ENCODE results near the gene DDX28. TPM values are rescaled to one million over a fixed set of nuclear protein-coding genes. Genes with fewer than 3 reads are reported as not detected.

The DDX28 gene
- total and polyA plus RNA-seq, 4 donors = 7.6 to 11.6 (median 8.4) TPM

- no peak for DNase-seq (ENCODE audit: low spot score)
- TF ChIP-seq FOXA2 (IDR thresholded peaks at IDR 0.05) (no peak), EGR1 (IDR thresholded peaks at IDR 0.05; ENCODE audit: low read depth in 2 of 2) (no peak), SP1 (IDR thresholded peaks at IDR 0.05) (no peak), FOXA1 (IDR thresholded peaks at IDR 0.05) (no peak), JUND (IDR thresholded peaks at IDR 0.05) (no peak), CTCF (IDR thresholded peaks at IDR 0.05; ENCODE audit: low read depth, low read length, missing input control) (no peak), HNF4G (IDR thresholded peaks at IDR 0.05) (no peak)
- no peak overlapping the region for H3K27ac ChIP-seq (ENCODE audit: low read depth in 1 of 2, low read length in 2 of 2)
- no peak overlapping the region for H3K9ac ChIP-seq (ENCODE audit: low read depth in 1 of 2, low read length in 2 of 2)
- 69% methylated on average over 5 of the region's 5 CpGs for WGBS
- H3K36me3 ChIP-seq (ENCODE audit: control insufficient read depth in 4 of 4, insufficient read depth in 3 of 4, low read depth in 1 of 4, low read length in 3 of 4) = no peaks in the 10 kb centered on the region
- H3K4me3 ChIP-seq (ENCODE audit: low read depth in 1 of 3, low read length in 3 of 3) = no peak overlapping the region
- H3K9me3 ChIP-seq (ENCODE audit: control insufficient read depth in 4 of 4, low read length in 3 of 4) = no peaks in the 10 kb centered on the region
- H3K4me1 ChIP-seq (ENCODE audit: control insufficient read depth in 4 of 4, insufficient read depth in 4 of 4, low read length in 3 of 4) = no peaks in the 10 kb centered on the region
- no peaks in the 10 kb centered on the region for H3K27me3 ChIP-seq (ENCODE audit: control insufficient read depth in 4 of 4, insufficient read depth in 4 of 4, low read length in 3 of 4)
Observed at GRCh38 chr16:67977005-67977404, 46.0 kb downstream of the DDX28 start.

- H3K9ac ChIP-seq (ENCODE audit: low read depth in 1 of 2, low read length in 2 of 2) = no peak overlapping the region
- no peak overlapping the region for H3K4me3 ChIP-seq (ENCODE audit: low read depth in 1 of 3, low read length in 3 of 3)
- no peaks in the 10 kb centered on the region for H3K36me3 ChIP-seq (ENCODE audit: control insufficient read depth in 4 of 4, insufficient read depth in 3 of 4, low read depth in 1 of 4, low read length in 3 of 4)
- H3K4me1 ChIP-seq (ENCODE audit: control insufficient read depth in 4 of 4, insufficient read depth in 4 of 4, low read length in 3 of 4) = no peaks in the 10 kb centered on the region
- 99% methylated on average over 2 of the region's 2 CpGs for WGBS
- no peak overlapping the region for H3K27ac ChIP-seq (ENCODE audit: low read depth in 1 of 2, low read length in 2 of 2)
- H3K9me3 ChIP-seq (ENCODE audit: control insufficient read depth in 4 of 4, low read length in 3 of 4) = no peaks in the 10 kb centered on the region
- no peaks in the 10 kb centered on the region for H3K27me3 ChIP-seq (ENCODE audit: control insufficient read depth in 4 of 4, insufficient read depth in 4 of 4, low read length in 3 of 4)
- TF ChIP-seq MAX (IDR thresholded peaks at IDR 0.05) (no peak), JUND (IDR thresholded peaks at IDR 0.05) (no peak), GABPA (IDR thresholded peaks at IDR 0.05 in 1 of 2, conservative IDR thresholded peaks at IDR 0.05 in 1 of 2) (no peak), SP1 (IDR thresholded peaks at IDR 0.05) (no peak), REST (IDR thresholded peaks at IDR 0.05) (no peak), FOXA2 (IDR thresholded peaks at IDR 0.05) (no peak), YY1 (IDR thresholded peaks at IDR 0.05) (no peak), RXRA (IDR thresholded peaks at IDR 0.05) (no peak), NR2F2 (IDR thresholded peaks at IDR 0.05) (no peak), RAD21 (IDR thresholded peaks at IDR 0.05) (no peak)
- no peak for DNase-seq (ENCODE audit: low spot score)
Observed at GRCh38 chr16:67976205-67976604, 46.8 kb downstream of the DDX28 start.
